ENCODE data around the gene GAS7.

The GAS7 gene

DNA sequence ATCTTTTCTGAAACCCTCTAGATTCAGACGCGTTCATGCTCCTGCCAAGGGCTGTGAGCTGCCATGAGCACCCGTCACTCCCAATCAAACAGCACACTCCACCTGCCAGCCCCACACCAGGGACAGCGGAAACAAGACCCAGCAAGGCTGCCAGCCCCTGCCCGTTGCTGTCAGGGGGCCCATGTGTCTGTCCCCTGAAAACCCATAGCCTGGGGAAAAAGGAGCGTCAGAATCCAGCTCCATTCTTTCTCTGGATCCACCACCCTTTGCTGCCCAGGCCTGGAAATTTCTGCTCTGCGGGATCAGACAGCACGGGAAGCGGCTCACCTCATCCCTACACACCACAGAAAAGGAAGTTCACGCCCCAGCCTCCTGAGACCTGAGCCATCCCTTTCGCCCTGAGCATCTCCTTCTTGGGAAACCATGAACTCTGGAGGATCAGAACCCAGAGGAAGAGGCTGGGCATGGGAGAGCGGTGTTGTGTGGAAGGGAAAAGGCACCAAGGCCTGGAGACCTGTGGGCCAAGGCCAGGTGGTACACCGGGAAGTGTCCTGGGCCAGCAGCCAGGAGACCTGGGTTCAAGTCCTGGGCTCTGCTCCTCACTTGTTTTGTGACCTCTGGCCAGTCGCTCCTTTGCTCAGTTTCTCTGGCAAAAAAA, 241.8 kb downstream of the GAS7 start:
- no peak overlapping the region for H3K27ac ChIP-seq (ENCODE audit: insufficient read depth, low read depth, low read length, poor library complexity, severe bottlenecking)
- H3K36me3 ChIP-seq (ENCODE audit: control insufficient read depth, insufficient read depth, low read length): no peaks in the 10 kb centered on the region
- no peaks in the 10 kb centered on the region for H3K9me3 ChIP-seq (ENCODE audit: control insufficient read depth, low read length)
- H3K4me3 ChIP-seq (ENCODE audit: insufficient read depth, low read depth, low read length): no peak overlapping the region
- H3K4me1 ChIP-seq (ENCODE audit: control insufficient read depth, insufficient read depth, low read length): peaks cover 11% of the 10 kb centered on the region
- H3K27me3 ChIP-seq (ENCODE audit: control insufficient read depth, insufficient read depth, low read length, poor library complexity, severe bottlenecking): no peaks in the 10 kb centered on the region
- WGBS, 2 experiments: 73 to 82% methylated on average over 13 to 14 of the region's 14 CpGs

DNA sequence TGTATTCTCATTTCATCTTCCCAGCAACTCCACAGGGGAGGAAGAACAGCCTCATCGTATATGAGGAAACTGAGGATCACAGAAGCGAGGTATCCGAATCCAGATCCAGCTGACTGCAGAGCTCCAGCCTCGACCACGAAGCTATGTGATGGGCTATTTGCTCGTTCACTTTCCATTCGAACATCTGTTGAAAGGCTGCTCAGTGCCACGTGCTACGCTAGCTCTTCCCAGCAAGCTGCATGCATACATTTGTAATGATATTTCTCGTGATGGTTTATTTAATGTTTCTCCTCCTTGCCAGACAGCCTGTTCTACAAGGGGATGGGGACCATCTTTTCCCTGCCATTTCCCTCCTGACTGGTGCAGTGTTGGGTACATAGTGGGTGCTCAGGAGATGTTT, 244.9 kb downstream of the GAS7 start:
- no peaks in the 10 kb centered on the region for H3K27me3 ChIP-seq (ENCODE audit: control insufficient read depth, insufficient read depth, low read length, poor library complexity, severe bottlenecking)
- no peak overlapping the region for H3K4me3 ChIP-seq (ENCODE audit: insufficient read depth, low read depth, low read length)
- no peaks in the 10 kb centered on the region for H3K9me3 ChIP-seq (ENCODE audit: control insufficient read depth, low read length)
- H3K36me3 ChIP-seq (ENCODE audit: control insufficient read depth, insufficient read depth, low read length): no peaks in the 10 kb centered on the region
- H3K4me1 ChIP-seq (ENCODE audit: control insufficient read depth, insufficient read depth, low read length): peaks cover 8% of the 10 kb centered on the region
- no peak overlapping the region for H3K27ac ChIP-seq (ENCODE audit: insufficient read depth, low read depth, low read length, poor library complexity, severe bottlenecking)
- 92 to 93% methylated on average over 10 of the region's 10 CpGs for WGBS, 2 experiments

DNA sequence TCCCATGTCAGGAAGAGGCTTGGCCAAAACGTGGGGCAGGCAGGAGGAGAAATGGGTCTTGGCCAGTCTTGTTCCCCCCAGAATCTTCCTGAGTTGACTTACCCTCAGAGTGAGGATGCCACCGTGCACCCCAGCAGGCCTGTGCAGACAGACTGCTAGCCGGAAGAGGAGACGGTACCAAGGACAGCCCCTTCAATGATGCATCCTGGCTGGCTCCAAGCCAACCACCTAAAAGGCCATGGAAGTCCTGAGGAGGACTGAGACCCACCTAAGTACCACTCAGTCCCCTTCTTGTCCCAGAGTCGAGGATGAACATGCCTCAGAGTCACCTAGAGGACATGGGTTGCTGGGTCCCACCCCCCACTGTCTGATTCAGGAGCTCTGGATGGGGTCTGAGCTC, 246.6 kb downstream of the GAS7 start:
- Histone ChIP-seq H3K4me1 (ENCODE audit: control insufficient read depth, insufficient read depth, low read length) (peaks cover under 1% of the 10 kb centered on the region), H3K4me3 (ENCODE audit: insufficient read depth, low read depth, low read length) (no peak overlapping the region), H3K36me3 (ENCODE audit: control insufficient read depth, insufficient read depth, low read length) (no peaks in the 10 kb centered on the region), H3K27me3 (ENCODE audit: control insufficient read depth, insufficient read depth, low read length, poor library complexity, severe bottlenecking) (no peaks in the 10 kb centered on the region), H3K27ac (ENCODE audit: insufficient read depth, low read depth, low read length, poor library complexity, severe bottlenecking) (no peak overlapping the region), H3K9me3 (ENCODE audit: control insufficient read depth, low read length) (no peaks in the 10 kb centered on the region)
- WGBS, 2 experiments: 90 to 92% methylated on average over 5 of the region's 5 CpGs

DNA sequence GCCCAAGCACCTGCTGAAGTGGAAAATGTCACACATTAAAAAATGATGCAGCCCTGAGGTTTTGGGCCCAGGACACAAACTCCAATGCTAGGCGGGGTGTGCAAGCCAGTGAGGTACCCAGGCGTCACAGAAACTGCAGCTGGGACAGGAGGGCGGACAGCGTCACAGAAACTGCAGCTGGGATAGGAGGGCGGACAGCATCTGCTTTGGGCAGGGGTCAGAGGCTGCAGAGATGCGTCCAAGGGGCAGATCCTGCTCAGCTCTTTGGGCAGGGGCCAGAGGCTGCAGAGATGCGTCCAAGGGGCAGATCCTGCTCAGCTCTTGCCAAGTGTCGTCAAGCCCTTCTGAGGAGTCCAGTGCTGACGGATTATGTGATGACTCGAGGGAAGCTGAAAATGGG, 249.5 kb downstream of the GAS7 start:
- no peak overlapping the region for H3K27ac ChIP-seq (ENCODE audit: insufficient read depth, low read depth, low read length, poor library complexity, severe bottlenecking)
- H3K36me3 ChIP-seq (ENCODE audit: control insufficient read depth, insufficient read depth, low read length): no peaks in the 10 kb centered on the region
- 91 to 93% methylated on average over 10 of the region's 10 CpGs for WGBS, 2 experiments
- H3K4me1 ChIP-seq (ENCODE audit: control insufficient read depth, insufficient read depth, low read length): no peaks in the 10 kb centered on the region
- no peaks in the 10 kb centered on the region for H3K27me3 ChIP-seq (ENCODE audit: control insufficient read depth, insufficient read depth, low read length, poor library complexity, severe bottlenecking)
- no peak overlapping the region for H3K4me3 ChIP-seq (ENCODE audit: insufficient read depth, low read depth, low read length)
- no peaks in the 10 kb centered on the region for H3K9me3 ChIP-seq (ENCODE audit: control insufficient read depth, low read length)

DNA sequence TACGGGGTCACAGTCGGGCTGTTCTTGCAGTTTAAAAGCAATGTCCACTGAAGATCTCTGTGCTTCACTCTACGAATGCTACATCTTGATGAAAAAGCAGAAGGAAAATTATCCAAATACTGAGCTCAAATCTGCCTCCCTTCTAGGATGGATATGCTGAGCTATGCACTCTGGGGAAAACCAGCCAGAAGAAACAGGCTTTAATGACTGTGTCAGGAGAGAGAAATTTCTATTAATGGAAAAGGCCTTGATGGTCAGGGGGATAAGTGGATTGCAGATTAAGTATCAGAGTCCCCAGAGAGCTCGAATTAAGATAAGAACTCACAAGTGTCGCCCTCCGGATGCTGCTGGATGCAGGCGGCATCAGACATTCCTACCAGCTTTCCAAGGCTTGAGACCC, 253.7 kb downstream of the GAS7 start:
- Histone ChIP-seq H3K4me1 (ENCODE audit: control insufficient read depth, insufficient read depth, low read length) (no peaks in the 10 kb centered on the region), H3K9me3 (ENCODE audit: control insufficient read depth, low read length) (no peaks in the 10 kb centered on the region), H3K4me3 (ENCODE audit: insufficient read depth, low read depth, low read length) (no peak overlapping the region), H3K27ac (ENCODE audit: insufficient read depth, low read depth, low read length, poor library complexity, severe bottlenecking) (no peak overlapping the region), H3K36me3 (ENCODE audit: control insufficient read depth, insufficient read depth, low read length) (no peaks in the 10 kb centered on the region), H3K27me3 (ENCODE audit: control insufficient read depth, insufficient read depth, low read length, poor library complexity, severe bottlenecking) (no peaks in the 10 kb centered on the region)
- WGBS, 2 experiments: 92 to 96% methylated on average over 7 of the region's 7 CpGs

DNA sequence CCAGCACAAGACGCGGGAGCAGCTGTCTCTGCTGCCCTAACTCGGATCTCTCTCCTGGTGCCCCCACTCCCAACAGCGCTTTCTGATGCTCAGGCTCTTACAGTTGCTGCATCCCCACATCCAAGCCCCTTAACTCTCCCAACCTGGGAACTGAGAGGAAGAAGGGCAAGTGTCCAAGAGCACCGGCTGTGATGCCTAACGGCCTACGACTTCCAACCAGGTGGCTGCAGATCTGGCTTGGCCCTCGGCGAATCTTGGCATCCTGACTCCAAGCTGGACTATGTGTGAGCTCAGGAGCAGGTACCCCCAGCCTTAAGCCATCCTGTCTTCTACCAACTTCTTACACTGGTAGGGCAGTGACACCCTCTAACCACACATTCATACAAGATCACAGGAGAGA, 255.1 kb downstream of the GAS7 start:
- no peaks in the 10 kb centered on the region for H3K4me1 ChIP-seq (ENCODE audit: control insufficient read depth, insufficient read depth, low read length)
- H3K4me3 ChIP-seq (ENCODE audit: insufficient read depth, low read depth, low read length): no peak overlapping the region
- no peaks in the 10 kb centered on the region for H3K36me3 ChIP-seq (ENCODE audit: control insufficient read depth, insufficient read depth, low read length)
- H3K27ac ChIP-seq (ENCODE audit: insufficient read depth, low read depth, low read length, poor library complexity, severe bottlenecking): no peak overlapping the region
- no peaks in the 10 kb centered on the region for H3K27me3 ChIP-seq (ENCODE audit: control insufficient read depth, insufficient read depth, low read length, poor library complexity, severe bottlenecking)
- H3K9me3 ChIP-seq (ENCODE audit: control insufficient read depth, low read length): peaks cover 4% of the 10 kb centered on the region
- WGBS, 2 experiments: 94% methylated on average over 9 of the region's 9 CpGs

DNA sequence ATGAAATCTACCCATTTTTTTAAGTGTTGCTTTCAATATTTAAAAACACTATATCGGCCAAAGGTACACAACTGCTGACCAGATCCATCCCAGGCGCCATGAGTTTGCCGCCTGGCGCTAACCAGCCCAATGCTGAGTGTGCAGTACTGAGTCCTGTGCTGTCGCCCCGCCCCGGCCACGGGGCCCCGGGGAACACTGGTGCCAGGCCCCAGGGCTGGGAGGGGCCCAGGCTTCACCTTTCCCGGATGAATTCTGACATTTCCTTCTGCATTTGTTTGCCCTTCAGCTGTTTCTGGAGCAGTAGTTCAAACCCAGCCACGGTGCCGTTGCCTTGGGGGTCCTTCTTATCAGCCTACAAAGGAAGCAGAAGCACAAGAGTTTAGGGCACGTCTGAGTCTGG, 255.5 kb downstream of the GAS7 start:
- 92 to 93% methylated on average over 13 of the region's 13 CpGs for WGBS, 2 experiments
- no peaks in the 10 kb centered on the region for H3K4me1 ChIP-seq (ENCODE audit: control insufficient read depth, insufficient read depth, low read length)
- H3K27ac ChIP-seq (ENCODE audit: insufficient read depth, low read depth, low read length, poor library complexity, severe bottlenecking): no peak overlapping the region
- H3K9me3 ChIP-seq (ENCODE audit: control insufficient read depth, low read length): peaks cover 4% of the 10 kb centered on the region
- no peaks in the 10 kb centered on the region for H3K27me3 ChIP-seq (ENCODE audit: control insufficient read depth, insufficient read depth, low read length, poor library complexity, severe bottlenecking)
- H3K36me3 ChIP-seq (ENCODE audit: control insufficient read depth, insufficient read depth, low read length): no peaks in the 10 kb centered on the region
- no peak overlapping the region for H3K4me3 ChIP-seq (ENCODE audit: insufficient read depth, low read depth, low read length)

DNA sequence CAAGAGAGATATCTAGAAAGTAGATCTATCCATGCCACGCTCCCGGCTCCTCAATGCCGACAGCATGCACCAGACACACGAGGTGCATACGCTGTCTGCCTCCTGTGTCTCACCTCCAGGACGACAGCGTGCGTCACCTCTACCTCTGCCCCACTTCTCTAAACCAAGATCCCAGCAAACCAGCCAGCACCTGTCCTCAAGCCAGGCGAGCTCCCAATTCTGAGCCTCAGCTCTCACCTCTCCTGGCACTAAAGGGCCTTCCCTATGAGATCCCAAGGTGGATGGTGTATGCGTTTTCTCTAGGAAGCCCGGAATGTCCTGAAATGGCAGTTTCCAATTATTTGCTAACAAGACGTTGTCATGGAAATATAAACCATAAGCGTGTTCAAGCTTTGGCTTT, 257.1 kb downstream of the GAS7 start:
- no peak overlapping the region for H3K27ac ChIP-seq (ENCODE audit: insufficient read depth, low read depth, low read length, poor library complexity, severe bottlenecking)
- no peaks in the 10 kb centered on the region for H3K27me3 ChIP-seq (ENCODE audit: control insufficient read depth, insufficient read depth, low read length, poor library complexity, severe bottlenecking)
- H3K4me1 ChIP-seq (ENCODE audit: control insufficient read depth, insufficient read depth, low read length): no peaks in the 10 kb centered on the region
- WGBS, 2 experiments: 95% methylated on average over 13 of the region's 13 CpGs
- no peak overlapping the region for H3K4me3 ChIP-seq (ENCODE audit: insufficient read depth, low read depth, low read length)
- peaks cover 4% of the 10 kb centered on the region for H3K9me3 ChIP-seq (ENCODE audit: control insufficient read depth, low read length)
- H3K36me3 ChIP-seq (ENCODE audit: control insufficient read depth, insufficient read depth, low read length): no peaks in the 10 kb centered on the region

DNA sequence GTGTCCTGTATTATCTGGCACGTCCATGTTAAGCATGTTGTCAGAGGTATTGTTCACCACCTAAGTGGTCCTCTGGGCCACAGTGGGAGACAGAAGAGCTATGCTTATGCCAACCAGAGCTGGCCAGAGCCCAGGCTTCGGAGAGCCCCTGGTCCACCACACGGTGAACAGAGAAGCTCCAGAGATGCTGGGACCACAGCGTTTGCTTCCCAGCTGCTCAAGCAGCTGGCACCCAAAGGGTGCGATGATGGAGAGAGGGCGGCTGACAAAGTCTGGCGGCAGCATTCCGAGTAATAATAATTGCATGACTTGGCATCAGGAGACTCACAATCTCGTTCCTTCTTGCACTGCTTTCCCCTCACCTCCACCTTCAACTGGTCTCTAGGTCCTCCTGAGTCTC, 257.6 kb downstream of the GAS7 start:
- WGBS, 2 experiments: 91 to 93% methylated on average over 9 of the region's 9 CpGs
- H3K4me1 ChIP-seq (ENCODE audit: control insufficient read depth, insufficient read depth, low read length): no peaks in the 10 kb centered on the region
- H3K4me3 ChIP-seq (ENCODE audit: insufficient read depth, low read depth, low read length): no peak overlapping the region
- H3K36me3 ChIP-seq (ENCODE audit: control insufficient read depth, insufficient read depth, low read length): no peaks in the 10 kb centered on the region
- peaks cover 4% of the 10 kb centered on the region for H3K9me3 ChIP-seq (ENCODE audit: control insufficient read depth, low read length)
- no peak overlapping the region for H3K27ac ChIP-seq (ENCODE audit: insufficient read depth, low read depth, low read length, poor library complexity, severe bottlenecking)
- H3K27me3 ChIP-seq (ENCODE audit: control insufficient read depth, insufficient read depth, low read length, poor library complexity, severe bottlenecking): no peaks in the 10 kb centered on the region

DNA sequence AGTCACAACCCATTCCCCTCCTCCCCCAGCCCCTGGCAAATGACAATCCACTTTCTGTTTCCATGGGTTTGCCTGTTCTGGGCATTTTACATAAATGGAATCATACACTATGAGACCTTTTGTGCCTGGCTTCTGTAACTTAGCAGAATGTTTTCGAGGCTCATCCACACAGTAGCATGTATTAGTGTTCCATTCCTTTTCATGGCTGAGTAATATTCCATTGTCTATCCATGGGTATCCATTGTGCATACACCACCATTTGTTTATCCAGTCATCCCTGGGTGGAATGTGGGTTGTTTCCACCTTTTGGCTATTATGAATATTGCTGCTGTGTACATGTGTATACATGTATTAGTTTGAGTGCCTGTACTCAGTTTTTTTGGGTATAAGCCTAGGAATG, 259.6 kb downstream of the GAS7 start:
- Histone ChIP-seq H3K9me3 (ENCODE audit: control insufficient read depth, low read length) (peaks cover 4% of the 10 kb centered on the region), H3K36me3 (ENCODE audit: control insufficient read depth, insufficient read depth, low read length) (no peaks in the 10 kb centered on the region), H3K4me3 (ENCODE audit: insufficient read depth, low read depth, low read length) (no peak overlapping the region), H3K27ac (ENCODE audit: insufficient read depth, low read depth, low read length, poor library complexity, severe bottlenecking) (no peak overlapping the region), H3K27me3 (ENCODE audit: control insufficient read depth, insufficient read depth, low read length, poor library complexity, severe bottlenecking) (no peaks in the 10 kb centered on the region), H3K4me1 (ENCODE audit: control insufficient read depth, insufficient read depth, low read length) (no peaks in the 10 kb centered on the region)
- WGBS, 2 experiments: 92% methylated on average over 1 of the region's 1 CpG

DNA sequence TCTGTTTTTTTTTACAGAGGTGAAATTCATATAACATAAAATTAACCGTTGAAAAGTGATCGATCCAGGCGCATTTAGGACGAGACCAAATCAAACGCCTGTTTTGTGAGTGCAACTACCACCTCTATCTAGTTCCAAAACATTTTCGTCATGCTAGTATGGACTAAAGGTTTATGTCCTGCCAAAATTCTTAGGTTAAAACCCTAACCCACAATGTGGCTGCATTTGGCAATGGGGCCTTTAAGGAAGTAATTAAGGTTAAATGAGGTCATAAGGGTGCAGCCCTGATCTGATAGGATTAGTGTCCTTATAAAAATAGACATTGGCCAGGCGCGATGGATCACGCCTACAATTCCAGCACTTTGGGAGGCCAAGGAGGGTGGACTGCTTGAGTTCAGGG, 260.5 kb downstream of the GAS7 start:
- 94 to 96% methylated on average over 9 of the region's 9 CpGs for WGBS, 2 experiments
- no peaks in the 10 kb centered on the region for H3K36me3 ChIP-seq (ENCODE audit: control insufficient read depth, insufficient read depth, low read length)
- H3K4me1 ChIP-seq (ENCODE audit: control insufficient read depth, insufficient read depth, low read length): no peaks in the 10 kb centered on the region
- H3K27me3 ChIP-seq (ENCODE audit: control insufficient read depth, insufficient read depth, low read length, poor library complexity, severe bottlenecking): no peaks in the 10 kb centered on the region
- H3K4me3 ChIP-seq (ENCODE audit: insufficient read depth, low read depth, low read length): no peak overlapping the region
- H3K9me3 ChIP-seq (ENCODE audit: control insufficient read depth, low read length): peaks cover 4% of the 10 kb centered on the region
- no peak overlapping the region for H3K27ac ChIP-seq (ENCODE audit: insufficient read depth, low read depth, low read length, poor library complexity, severe bottlenecking)
